ENCODE results near the gene LRRC36. TPM values are rescaled to one million over a fixed set of nuclear protein-coding genes. Genes with fewer than 3 reads are reported as not detected.
A peak's percentile ranks its signal among the peaks of the same experiment; 100 is the strongest.

The LRRC36 gene
- total and polyA plus RNA-seq, 2 of the 13 experiments (the other 11 are each of a cell fraction or from before 2014, with no cell fraction given), result 0.12 to 0.15 TPM

- TF ChIP-seq PRDM10 (CRISPR knock-in tag; IDR thresholded peaks at IDR 0.05; ENCODE audit: low read depth), result no peak
- no peak for TF ChIP-seq SIX1 (CRISPR knock-in tag; IDR thresholded peaks at IDR 0.05; ENCODE audit: borderline replicate concordance)
- no peak for TF ChIP-seq ZNF253 (CRISPR knock-in tag; IDR thresholded peaks at IDR 0.05; ENCODE audit: borderline replicate concordance)
- TF ChIP-seq, protein P1, sequence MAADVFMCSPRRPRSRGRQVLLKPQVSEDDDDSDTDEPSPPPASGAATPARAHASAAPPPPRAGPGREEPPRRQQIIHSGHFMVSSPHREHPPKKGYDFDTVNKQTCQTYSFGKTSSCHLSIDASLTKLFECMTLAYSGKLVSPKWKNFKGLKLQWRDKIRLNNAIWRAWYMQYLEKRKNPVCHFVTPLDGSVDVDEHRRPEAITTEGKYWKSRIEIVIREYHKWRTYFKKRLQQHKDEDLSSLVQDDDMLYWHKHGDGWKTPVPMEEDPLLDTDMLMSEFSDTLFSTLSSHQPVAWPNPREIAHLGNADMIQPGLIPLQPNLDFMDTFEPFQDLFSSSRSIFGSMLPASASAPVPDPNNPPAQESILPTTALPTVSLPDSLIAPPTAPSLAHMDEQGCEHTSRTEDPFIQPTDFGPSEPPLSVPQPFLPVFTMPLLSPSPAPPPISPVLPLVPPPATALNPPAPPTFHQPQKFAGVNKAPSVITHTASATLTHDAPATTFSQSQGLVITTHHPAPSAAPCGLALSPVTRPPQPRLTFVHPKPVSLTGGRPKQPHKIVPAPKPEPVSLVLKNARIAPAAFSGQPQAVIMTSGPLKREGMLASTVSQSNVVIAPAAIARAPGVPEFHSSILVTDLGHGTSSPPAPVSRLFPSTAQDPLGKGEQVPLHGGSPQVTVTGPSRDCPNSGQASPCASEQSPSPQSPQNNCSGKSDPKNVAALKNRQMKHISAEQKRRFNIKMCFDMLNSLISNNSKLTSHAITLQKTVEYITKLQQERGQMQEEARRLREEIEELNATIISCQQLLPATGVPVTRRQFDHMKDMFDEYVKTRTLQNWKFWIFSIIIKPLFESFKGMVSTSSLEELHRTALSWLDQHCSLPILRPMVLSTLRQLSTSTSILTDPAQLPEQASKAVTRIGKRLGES (CRISPR knock-in tag; IDR thresholded peaks at IDR 0.05; ENCODE audit: borderline replicate concordance), result no peak
- TF ChIP-seq, protein P2, sequence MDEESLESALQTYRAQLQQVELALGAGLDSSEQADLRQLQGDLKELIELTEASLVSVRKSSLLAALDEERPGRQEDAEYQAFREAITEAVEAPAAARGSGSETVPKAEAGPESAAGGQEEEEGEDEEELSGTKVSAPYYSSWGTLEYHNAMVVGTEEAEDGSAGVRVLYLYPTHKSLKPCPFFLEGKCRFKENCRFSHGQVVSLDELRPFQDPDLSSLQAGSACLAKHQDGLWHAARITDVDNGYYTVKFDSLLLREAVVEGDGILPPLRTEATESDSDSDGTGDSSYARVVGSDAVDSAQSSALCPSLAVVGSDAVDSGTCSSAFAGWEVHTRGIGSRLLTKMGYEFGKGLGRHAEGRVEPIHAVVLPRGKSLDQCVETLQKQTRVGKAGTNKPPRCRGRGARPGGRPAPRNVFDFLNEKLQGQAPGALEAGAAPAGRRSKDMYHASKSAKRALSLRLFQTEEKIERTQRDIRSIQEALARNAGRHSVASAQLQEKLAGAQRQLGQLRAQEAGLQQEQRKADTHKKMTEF (CRISPR knock-in tag; IDR thresholded peaks at IDR 0.05), result 0 out of 2 replicates have a peak, but pooled peaks have one; percentile 33
- no peak for TF ChIP-seq ZNF430 (CRISPR knock-in tag; IDR thresholded peaks at IDR 0.05)
- TF ChIP-seq ZNF577 (CRISPR knock-in tag; IDR thresholded peaks at IDR 0.05; ENCODE audit: borderline replicate concordance, low read depth), result no peak
- no peak for TF ChIP-seq HOXA5 (CRISPR knock-in tag; IDR thresholded peaks at IDR 0.05)
- no peak for TF ChIP-seq KAT8 (CRISPR knock-in tag; IDR thresholded peaks at IDR 0.05)
- peak; percentile 98 for TF ChIP-seq MAZ (IDR thresholded peaks at IDR 0.05; ENCODE audit: borderline replicate concordance, low read depth, low read length)
- no peak for TF ChIP-seq MAZ (CRISPR knock-in tag; IDR thresholded peaks at IDR 0.05; ENCODE audit: low read depth)
- TF ChIP-seq CBX1 (IDR thresholded peaks at IDR 0.05; ENCODE audit: low read depth), result no peak
- TF ChIP-seq SP5 (CRISPR knock-in tag; IDR thresholded peaks at IDR 0.05; ENCODE audit: borderline replicate concordance, low read depth), result peak; percentile 24; the same call in 1 of the 2 replicates
- no peak for TF ChIP-seq ZNF776 (CRISPR knock-in tag; IDR thresholded peaks at IDR 0.05)
- no peak for TF ChIP-seq ZNF790 (CRISPR knock-in tag; IDR thresholded peaks at IDR 0.05; ENCODE audit: borderline replicate concordance)
- peak; percentile 14 to 59; a peak in 2 of 4 replicates for TF ChIP-seq NR2F1 (CRISPR knock-in tag; IDR thresholded peaks at IDR 0.05)
- TF ChIP-seq, protein P3, sequence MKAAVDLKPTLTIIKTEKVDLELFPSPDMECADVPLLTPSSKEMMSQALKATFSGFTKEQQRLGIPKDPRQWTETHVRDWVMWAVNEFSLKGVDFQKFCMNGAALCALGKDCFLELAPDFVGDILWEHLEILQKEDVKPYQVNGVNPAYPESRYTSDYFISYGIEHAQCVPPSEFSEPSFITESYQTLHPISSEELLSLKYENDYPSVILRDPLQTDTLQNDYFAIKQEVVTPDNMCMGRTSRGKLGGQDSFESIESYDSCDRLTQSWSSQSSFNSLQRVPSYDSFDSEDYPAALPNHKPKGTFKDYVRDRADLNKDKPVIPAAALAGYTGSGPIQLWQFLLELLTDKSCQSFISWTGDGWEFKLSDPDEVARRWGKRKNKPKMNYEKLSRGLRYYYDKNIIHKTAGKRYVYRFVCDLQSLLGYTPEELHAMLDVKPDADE (CRISPR knock-in tag; IDR thresholded peaks at IDR 0.05), result no peak
- 0 out of 2 replicates have a peak, but pooled peaks have one; percentile 26 for TF ChIP-seq ERF (CRISPR knock-in tag; IDR thresholded peaks at IDR 0.05)
- no peak for TF ChIP-seq ISX (CRISPR knock-in tag; conservative IDR thresholded peaks at IDR 0.05)
- no peak for TF ChIP-seq ZNF207 (IDR thresholded peaks at IDR 0.05; ENCODE audit: borderline replicate concordance)
These were observed 69.8 kb downstream of the LRRC36 start (continued) for GRCh38 chr16:67396159-67397035.
